22Rv1 (cell line): Measurements from ENCODE around the gene GUSB.

ENCODE experiments used
- CTCF ChIP-seq: fragments of 450-650 bp; IDR thresholded peaks from 2 replicates; pipeline ENCODE4 v1.5.1; 2017; ENCODE audit warnings: mild to moderate bottlenecking
- ZFX ChIP-seq: fragments of 450-650 bp; IDR thresholded peaks from 2 replicates; pipeline ENCODE4 v1.6.1; 2017; ENCODE audit warnings: antibody characterized with exemption, borderline replicate concordance

- TF ChIP-seq CTCF, result no peak
- no peak for TF ChIP-seq ZFX
These were observed 58.7 kb downstream of the GUSB start for GRCh38 chr7:65923316-65923715.
